ENCODE measurements around the gene EXTL2. TPM values are rescaled to one million over a fixed set of nuclear protein-coding genes. Genes with fewer than 3 reads are reported as not detected.
"Not testable (repeated sequence)": the region's sequence is repeated elsewhere in the genome, so short reads cannot be mapped to it uniquely, and the experiment has no call there.

Gene EXTL2
- total and polyA plus RNA-seq, 9 of the 15 experiments (the other 6 are each of a cell fraction or from before 2014, with no cell fraction given): 8.5 to 40.7 (median 26.0) TPM

- peak; percentile 83 for TF ChIP-seq MAFF (IDR thresholded peaks at IDR 0.05; ENCODE audit: low read length)
- TF ChIP-seq ZBTB43 (CRISPR knock-in tag; IDR thresholded peaks at IDR 0.05): no peak
- TF ChIP-seq ILF3 (IDR thresholded peaks at IDR 0.05; ENCODE audit: borderline replicate concordance): no peak
- peak; percentile 80 for TF ChIP-seq MAFK (IDR thresholded peaks at IDR 0.05; ENCODE audit: low read length)
- no peak for TF ChIP-seq CBX8 (IDR thresholded peaks at IDR 0.05; ENCODE audit: borderline replicate concordance, extremely low read depth, low read depth, low read length, poor library complexity, severe bottlenecking)
- no peak for TF ChIP-seq HNRNPL (IDR thresholded peaks at IDR 0.05; ENCODE audit: low read depth, low read length)
- no peak for TF ChIP-seq ERF (CRISPR knock-in tag; IDR thresholded peaks at IDR 0.05)
Observed at GRCh38 chr1:100891380-100891779, 3.3 kb downstream of the EXTL2 start (continued).

DNA sequence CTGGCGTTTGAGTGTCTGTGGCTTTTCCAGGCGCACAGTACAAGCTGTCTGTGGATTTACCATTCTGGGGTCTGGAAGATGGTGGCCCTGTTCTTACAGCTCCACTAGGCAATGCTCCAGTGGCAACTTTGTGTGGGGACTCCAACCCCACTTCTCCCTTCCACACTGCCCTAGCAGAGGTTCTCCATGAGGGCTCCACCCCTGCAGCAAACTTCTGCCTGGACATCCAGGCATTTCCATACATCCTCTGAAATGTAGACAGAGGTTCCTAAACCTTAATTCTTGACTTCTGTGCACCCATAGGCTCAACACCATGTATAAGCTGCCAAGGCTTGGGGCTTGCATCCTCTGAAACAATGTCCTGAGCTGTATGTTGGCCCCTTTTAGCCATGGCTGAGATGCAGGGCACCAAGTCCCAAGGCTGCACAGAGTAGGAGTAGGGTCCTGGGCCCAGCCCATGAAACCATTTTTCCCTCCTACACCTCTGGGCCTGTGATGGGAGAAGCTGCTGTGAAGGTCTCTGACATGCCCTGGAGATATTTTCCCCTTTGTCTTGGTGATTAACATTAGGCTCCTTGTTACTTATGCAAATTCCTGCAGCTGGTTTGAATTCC lies 4.7 kb downstream of the EXTL2 start:
- H3K9me3 ChIP-seq (replicated peaks; ENCODE audit: control insufficient read depth, insufficient read depth, low read depth, low read length): peaks cover 13% of the 10 kb centered on the region
- H3K79me2 ChIP-seq (ENCODE audit: control insufficient read depth, insufficient read depth, low read length): peaks cover 26% of the 10 kb centered on the region
- H3K36me3 ChIP-seq (ENCODE audit: control insufficient read depth, insufficient read depth, low read length): peaks cover 29% of the 10 kb centered on the region; the same call in 2 of the 3 replicates
- H3K4me2 ChIP-seq (ENCODE audit: insufficient read depth, low read length); H3K4me3 ChIP-seq; in situ Hi-C loops (cut with MboI); DNase-seq (ENCODE audit: extremely low read depth in 1 of 4, low spot score in 3 of 4); BruUV-seq (replicated peaks); POLR2A ChIA-PET; H3K27me3 ChIP-seq (ENCODE audit: control insufficient read depth in 2 of 2, insufficient read depth in 2 of 2, low read length in 2 of 2); H3K27ac ChIP-seq (ENCODE audit: extremely low read depth, low read depth, low read length); H3K4me1 ChIP-seq (replicated peaks in 1 of 2; ENCODE audit: control insufficient read depth in 2 of 2, insufficient read depth in 2 of 2, low read length in 2 of 2); H3K9ac ChIP-seq (ENCODE audit: insufficient read depth in 1 of 2, low read depth in 2 of 2, low read length in 2 of 2); H2AFZ ChIP-seq (ENCODE audit: low read depth, low read length); CTCF ChIA-PET (ENCODE audit: low intra/inter-chr PET ratio); H4K20me1 ChIP-seq (replicated peaks; ENCODE audit: control insufficient read depth, insufficient read depth, low read length); FAIRE-seq; H3K9me1 ChIP-seq (ENCODE audit: control insufficient read depth, insufficient read depth, low read length); ATAC-seq: not testable (repeated sequence)
- intact Hi-C loops (cut with micrococcal nuclease): loop anchor here (10.0 kb wide), 1 partner anchor 755 kb away; the partner anchor contains the start of genes SASS6 and TRMT13
- 89% methylated on average over 2 of the region's 2 CpGs for WGBS (ENCODE audit: insufficient coverage, low coverage, missing lambda C conversion rate)
- TF ChIP-seq CBX3 (IDR thresholded peaks at IDR 0.05; ENCODE audit: borderline replicate concordance in 1 of 2, low read length in 2 of 2): peak in 1 of 2 experiments; percentile 85; a peak in 1 of 3 replicates
- TF ChIP-seq TRIM28 (IDR thresholded peaks at IDR 0.05): peak; percentile 95
- TF ChIP-seq HLTF (IDR thresholded peaks at IDR 0.05): 0 out of 2 replicates have a peak, but pooled peaks have one; percentile 19
- TF ChIP-seq CBX1 (IDR thresholded peaks at IDR 0.05; ENCODE audit: low read depth): peak; percentile 94
- peak; percentile 93 for TF ChIP-seq ZNF280A (IDR thresholded peaks at IDR 0.05; ENCODE audit: low read depth, partially characterized antibody)
- TF ChIP-seq ZFP36 (IDR thresholded peaks at IDR 0.05; ENCODE audit: low read depth, low read length, partially characterized antibody): peak; percentile 61
- TF ChIP-seq TRIM24 (IDR thresholded peaks at IDR 0.05): peak in 1 of 2 experiments; percentile 49; a peak in 2 of 4 replicates
- peak; percentile 57; the same call in 1 of the 2 replicates for TF ChIP-seq ZNF280B (CRISPR knock-in tag; IDR thresholded peaks at IDR 0.05)
- peak; percentile 89 for TF ChIP-seq CBX5 (IDR thresholded peaks at IDR 0.05; ENCODE audit: borderline replicate concordance, low read depth)
